NCI-H128 (cell line): ENCODE data around the gene HOXC5.

Source experiments
- DNase-seq: peaks from one replicate; lab custom pipeline; 2025; ENCODE audit not compliant: unreplicated experiment; lab: John Stamatoyannopoulos, UW

The HOXC5 gene

GRCh38 chr12:54006559-54007220 lies 26.2 kb upstream of the HOXC5 start:
- no peak for DNase-seq

GRCh38 chr12:54007538-54008259 lies 25.2 kb upstream of the HOXC5 start:
- DNase-seq = no peak

GRCh38 chr12:54008260-54008552 lies 24.6 kb upstream of the HOXC5 start:
- no peak for DNase-seq

GRCh38 chr12:54009171-54010052 lies 23.4 kb upstream of the HOXC5 start:
- DNase-seq = no peak

GRCh38 chr12:54010053-54010971 lies 22.5 kb upstream of the HOXC5 start:
- no peak for DNase-seq

GRCh38 chr12:54010972-54011664 lies 21.7 kb upstream of the HOXC5 start:
- DNase-seq = no peak

GRCh38 chr12:54011665-54012532 lies 21.0 kb upstream of the HOXC5 start:
- no peak for DNase-seq

GRCh38 chr12:54012631-54013409 lies 20.0 kb upstream of the HOXC5 start:
- DNase-seq = no peak

GRCh38 chr12:54014377-54015017 lies 18.4 kb upstream of the HOXC5 start:
- no peak for DNase-seq

GRCh38 chr12:54015018-54015931 lies 17.6 kb upstream of the HOXC5 start:
- DNase-seq = no peak

- no peak for DNase-seq
Measured at GRCh38 chr12:54016051-54016450, 16.8 kb upstream of the HOXC5 start.

GRCh38 chr12:54016478-54016964 lies 16.3 kb upstream of the HOXC5 start:
- DNase-seq = no peak

- DNase-seq = no peak
Measured at GRCh38 chr12:54017027-54017788, 15.6 kb upstream of the HOXC5 start.

GRCh38 chr12:54017878-54018467 lies 14.9 kb upstream of the HOXC5 start:
- peak; percentile 50 for DNase-seq

- DNase-seq = no peak
Measured at GRCh38 chr12:54018468-54018984, 14.3 kb upstream of the HOXC5 start.
